Esophagus (tissue), 2 donors: ENCODE data around the gene EIF2S3. TPM values are rescaled to one million over a fixed set of nuclear protein-coding genes. Genes with fewer than 3 reads are reported as not detected.

Experiments used
- H3K27ac ChIP-seq, 2 donors: one replicate each; pipeline ENCODE4 v1.5.1; 2013; ENCODE audit warnings: low read depth in 2 of 2, mild to moderate bottlenecking in 2 of 2, inconsistent platforms in 1 of 2, low read length in 1 of 2, moderate library complexity in 1 of 2
- H3K27me3 ChIP-seq, 2 donors: one replicate each; pipeline ENCODE4 v1.6.1; 2013; ENCODE audit warnings: low read length in 2 of 2, control low read depth in 1 of 2, mild to moderate bottlenecking in 1 of 2; ENCODE audit not compliant: insufficient read depth in 2 of 2, control insufficient read depth in 1 of 2
- H3K36me3 ChIP-seq, 2 donors: one replicate each; pipeline ENCODE4 v1.6.1; 2013; ENCODE audit warnings: low read length in 1 of 2; ENCODE audit not compliant: control insufficient read depth in 2 of 2, insufficient read depth in 2 of 2
- H3K4me1 ChIP-seq, 2 donors: one replicate each; pipeline ENCODE4 v1.6.1; 2013; ENCODE audit warnings: low read length in 1 of 2; ENCODE audit not compliant: control insufficient read depth in 2 of 2, insufficient read depth in 2 of 2
- H3K4me3 ChIP-seq, 2 donors: one replicate each; pipeline ENCODE4 v1.5.1; 2013; ENCODE audit warnings: low read length in 2 of 2, mild to moderate bottlenecking in 2 of 2, low read depth in 1 of 2, moderate library complexity in 1 of 2
- H3K9me3 ChIP-seq, 2 donors: one replicate each; pipeline ENCODE4 v1.6.1; 2013; ENCODE audit warnings: mild to moderate bottlenecking in 2 of 2, low read depth in 1 of 2, low read length in 1 of 2, moderate library complexity in 1 of 2; ENCODE audit not compliant: control insufficient read depth in 2 of 2, insufficient read depth in 1 of 2
- WGBS, 2 donors: extraction: QIAGEN DNeasy Blood & Tissue Kit; methylation state at CpG; one replicate each; pipeline ENCODE4 v1.1.7; 2013; 5-methylcytosine and 5-hydroxymethylcytosine counted together
- polyA plus RNA-seq, 2 donors: library from polyadenylated mRNA; stranded (reverse); fragments of 200-250 nt; gene quantifications; one replicate each; pipeline ENCODE4 v1.2.3, GENCODE V29; 2013
- donor health status: healthy with polysubstance abuse.
- donor health status: Bipolar disorder and iron deficiency.

The EIF2S3 gene
- polyA plus RNA-seq, 2 donors = 30.4 to 57.3 TPM

GRCh38 chrX:24113181-24113580, 58.4 kb downstream of the EIF2S3 start:
- no peaks in the 10 kb centered on the region for H3K9me3 ChIP-seq
- 78 to 90% methylated on average over 2 of the region's 2 CpGs for WGBS, 2 donors
- no peaks in the 10 kb centered on the region for H3K36me3 ChIP-seq

GRCh38 chrX:24117258-24117657, 62.5 kb downstream of the EIF2S3 start:
- no peak overlapping the region for H3K4me3 ChIP-seq
- no peaks in the 10 kb centered on the region for H3K36me3 ChIP-seq
- no peaks in the 10 kb centered on the region for H3K4me1 ChIP-seq
- H3K27me3 ChIP-seq = no peaks in the 10 kb centered on the region
- no peak overlapping the region for H3K27ac ChIP-seq
- WGBS, 2 donors = 26 to 30% methylated on average over 3 of the region's 3 CpGs
- no peaks in the 10 kb centered on the region for H3K9me3 ChIP-seq

More at GRCh38 chrX:24113181-24113580, 58.4 kb downstream of the EIF2S3 start:
- Histone ChIP-seq H3K27ac (no peak overlapping the region), H3K4me1 (no peaks in the 10 kb centered on the region), H3K27me3 (no peaks in the 10 kb centered on the region), H3K4me3 (no peak overlapping the region)

- Histone ChIP-seq H3K36me3 (no peaks in the 10 kb centered on the region), H3K4me1 (peaks cover 0 to 2% of the 10 kb centered on the region in 2 donors), H3K27ac (no peak overlapping the region), H3K9me3 (no peaks in the 10 kb centered on the region), H3K4me3 (no peak overlapping the region), H3K27me3 (no peaks in the 10 kb centered on the region)
- WGBS, 2 donors = 38 to 43% methylated on average over 4 of the region's 4 CpGs
Observed at GRCh38 chrX:24124244-24124799, 69.6 kb downstream of the EIF2S3 start.

GRCh38 chrX:24125028-24125612, 70.4 kb downstream of the EIF2S3 start:
- 54 to 61% methylated on average over 8 of the region's 8 CpGs for WGBS, 2 donors
- Histone ChIP-seq H3K4me3 (no peak overlapping the region), H3K27ac (no peak overlapping the region), H3K27me3 (no peaks in the 10 kb centered on the region), H3K36me3 (no peaks in the 10 kb centered on the region), H3K4me1 (peaks cover 0 to 2% of the 10 kb centered on the region in 2 donors), H3K9me3 (no peaks in the 10 kb centered on the region)

Other genes starting within 250 kb of the EIF2S3 start
- 10 to 100 TPM; 12.7 to 15.8 TPM for gene APOO, start 147.0 kb upstream of the EIF2S3 start, polyA plus RNA-seq
- gene CXorf58, start 146.9 kb upstream of the EIF2S3 start, polyA plus RNA-seq = under 1 TPM; 0.02 to 0.06 TPM
- gene KLHL15, start 27.8 kb upstream of the EIF2S3 start, polyA plus RNA-seq = 1 to 10 TPM in 1 of 2 donors, under 1 TPM in 1; 0.84 to 1.9 TPM
- gene ZFX, start 94.8 kb downstream of the EIF2S3 start, polyA plus RNA-seq = 1 to 10 TPM; 4.0 to 5.2 TPM